Measurements from ENCODE around the gene B4GALNT1.
"Not testable (repeated sequence)": the region's sequence is repeated elsewhere in the genome, so short reads cannot be mapped to it uniquely, and the experiment has no call there.

The B4GALNT1 gene

GRCh38 chr12:57609101-57609780 is 23.8 kb downstream of the B4GALNT1 start:
- no peak for DNase-seq (ENCODE audit: low read depth, low spot score)

- no peak for DNase-seq (ENCODE audit: low read depth, low spot score)
Observed at GRCh38 chr12:57607958-57608663, 24.9 kb downstream of the B4GALNT1 start.

GRCh38 chr12:57606821-57607220 is 26.2 kb downstream of the B4GALNT1 start:
- DNase-seq (ENCODE audit: low read depth, low spot score) = no peak

GRCh38 chr12:57606399-57606798 is 26.6 kb downstream of the B4GALNT1 start:
- DNase-seq (ENCODE audit: low read depth, low spot score) = no peak

GRCh38 chr12:57605811-57606311 is 27.1 kb downstream of the B4GALNT1 start:
- no peak for DNase-seq (ENCODE audit: low read depth, low spot score)

GRCh38 chr12:57604992-57605810 is 27.8 kb downstream of the B4GALNT1 start:
- DNase-seq (ENCODE audit: low read depth, low spot score) = no peak

GRCh38 chr12:57604454-57604991 is 28.5 kb downstream of the B4GALNT1 start, which contains the start of gene DTX3:
TSS of gene DTX3 (plus strand) at chr12:57604824. CDS start at chr12:57606518, 1,694 bp downstream.
- no peak for DNase-seq (ENCODE audit: low read depth, low spot score)

DNA sequence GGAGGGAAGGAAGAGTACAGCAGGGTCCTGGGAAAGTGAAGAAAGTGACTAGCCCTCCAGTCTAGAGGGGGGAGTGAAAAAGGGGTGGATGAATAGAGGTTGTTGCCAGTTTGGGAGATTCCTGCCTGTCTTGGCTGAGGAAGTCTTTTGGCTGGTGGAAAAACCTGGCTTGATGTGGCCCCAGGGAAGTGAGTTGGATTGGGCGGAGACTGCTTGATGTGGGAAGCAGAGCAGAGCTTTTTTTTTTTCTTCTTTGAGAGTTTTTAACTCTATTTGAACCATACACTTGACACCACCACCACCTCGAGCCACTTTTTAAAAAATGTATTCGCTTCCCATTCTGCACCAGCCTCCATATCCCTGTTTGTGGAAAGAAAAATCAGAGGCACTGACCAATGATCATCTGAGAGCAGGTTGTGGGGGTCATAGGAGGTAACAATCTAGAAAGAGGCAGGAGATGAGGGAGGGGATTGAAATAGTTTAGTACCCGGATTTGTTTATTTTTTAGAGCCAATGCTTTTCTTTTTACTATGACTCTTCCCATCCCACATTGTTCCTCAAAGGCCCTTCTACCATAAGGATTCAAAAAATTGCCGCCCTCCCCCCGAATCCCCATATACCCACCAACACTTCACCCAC is 29.1 kb downstream of the B4GALNT1 start:
- DNase-seq (ENCODE audit: low read depth, low spot score) = no peak

DNA sequence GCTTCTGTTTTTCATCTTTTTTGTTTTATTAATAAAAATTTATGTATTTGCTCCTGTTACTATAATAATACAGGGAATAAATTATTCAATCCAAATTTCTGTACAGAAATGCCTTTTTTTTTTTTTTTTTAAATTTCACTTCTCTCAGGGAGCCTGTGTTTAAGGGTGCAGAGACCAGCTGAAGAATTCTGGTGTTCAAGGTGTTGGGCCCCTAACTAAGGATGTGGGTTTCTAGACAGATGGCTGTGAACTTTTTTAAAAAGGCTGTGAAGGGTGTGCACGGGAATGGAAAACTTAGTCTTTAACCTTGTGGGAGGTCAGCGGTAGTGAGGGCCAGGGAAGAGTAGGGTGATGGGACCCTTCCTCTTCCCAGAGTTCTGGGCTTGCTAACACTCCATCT is 29.7 kb downstream of the B4GALNT1 start:
- no peak for DNase-seq (ENCODE audit: low read depth, low spot score)

- DNase-seq (ENCODE audit: low read depth, low spot score) = no peak
Observed at GRCh38 chr12:57602544-57602943, 30.5 kb downstream of the B4GALNT1 start.

GRCh38 chr12:57600395-57600794 is 32.6 kb downstream of the B4GALNT1 start:
- DNase-seq (ENCODE audit: low read depth, low spot score) = no peak

GRCh38 chr12:57593187-57593586 is 39.8 kb downstream of the B4GALNT1 start:
- DNase-seq (ENCODE audit: low read depth, low spot score) = no peak

- DNase-seq (ENCODE audit: low read depth, low spot score) = no peak
Observed at GRCh38 chr12:57592551-57593165, 40.3 kb downstream of the B4GALNT1 start.

DNA sequence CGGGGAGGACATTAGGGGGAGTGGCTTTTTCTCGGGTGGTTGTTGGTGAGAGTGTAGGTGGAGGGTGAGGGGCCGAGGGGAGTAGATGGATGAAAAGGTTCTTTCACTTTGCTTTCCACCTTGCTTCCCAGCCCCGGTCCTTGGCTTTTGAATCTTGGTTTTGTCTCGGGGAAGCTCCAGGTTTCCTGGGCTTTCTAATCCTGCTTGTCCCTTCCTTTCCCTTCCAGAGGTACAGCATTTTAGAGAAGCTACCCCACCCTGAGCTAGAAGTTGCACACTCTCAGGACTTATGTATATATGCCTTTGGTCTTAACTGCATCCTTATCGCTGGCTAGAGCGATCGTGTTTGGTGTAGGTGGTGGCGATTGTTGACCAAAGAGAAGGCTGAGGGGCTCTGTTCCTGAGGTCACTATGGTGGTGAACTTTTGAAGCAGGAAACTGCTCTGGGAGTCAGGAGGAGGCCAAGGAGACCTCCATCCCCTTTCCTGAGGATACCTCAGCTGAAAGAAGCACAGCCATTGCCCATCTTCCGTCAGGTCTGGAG is 41.1 kb downstream of the B4GALNT1 start:
- no peak for DNase-seq (ENCODE audit: low read depth, low spot score)

GRCh38 chr12:57590864-57591781 is 41.9 kb downstream of the B4GALNT1 start, which contains the start of gene PIP4K2C:
TSS of gene PIP4K2C (plus strand) at chr12:57591192. CDS start at chr12:57591290, 98 bp downstream.
- DNase-seq (ENCODE audit: low read depth, low spot score) = no peak

DNA sequence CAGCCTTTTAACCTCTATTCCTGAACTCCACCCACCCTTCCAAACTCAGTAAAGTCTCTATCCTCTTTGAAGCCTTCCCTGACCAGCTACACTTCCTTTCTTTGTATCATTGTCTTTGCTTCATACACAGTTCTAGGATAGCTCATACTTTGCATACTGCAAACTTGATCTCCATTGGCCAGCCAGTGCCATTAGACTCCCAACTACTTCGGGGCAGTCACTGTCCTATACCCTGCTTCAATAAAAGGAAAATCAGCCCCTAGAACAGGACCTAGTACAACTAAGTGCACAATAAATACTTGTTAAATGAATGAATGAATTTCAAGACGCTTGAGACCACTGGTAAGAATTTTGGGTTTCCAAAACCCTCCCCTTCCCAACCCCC is 42.5 kb downstream of the B4GALNT1 start:
- DNase-seq (ENCODE audit: low read depth, low spot score) = no peak

DNA sequence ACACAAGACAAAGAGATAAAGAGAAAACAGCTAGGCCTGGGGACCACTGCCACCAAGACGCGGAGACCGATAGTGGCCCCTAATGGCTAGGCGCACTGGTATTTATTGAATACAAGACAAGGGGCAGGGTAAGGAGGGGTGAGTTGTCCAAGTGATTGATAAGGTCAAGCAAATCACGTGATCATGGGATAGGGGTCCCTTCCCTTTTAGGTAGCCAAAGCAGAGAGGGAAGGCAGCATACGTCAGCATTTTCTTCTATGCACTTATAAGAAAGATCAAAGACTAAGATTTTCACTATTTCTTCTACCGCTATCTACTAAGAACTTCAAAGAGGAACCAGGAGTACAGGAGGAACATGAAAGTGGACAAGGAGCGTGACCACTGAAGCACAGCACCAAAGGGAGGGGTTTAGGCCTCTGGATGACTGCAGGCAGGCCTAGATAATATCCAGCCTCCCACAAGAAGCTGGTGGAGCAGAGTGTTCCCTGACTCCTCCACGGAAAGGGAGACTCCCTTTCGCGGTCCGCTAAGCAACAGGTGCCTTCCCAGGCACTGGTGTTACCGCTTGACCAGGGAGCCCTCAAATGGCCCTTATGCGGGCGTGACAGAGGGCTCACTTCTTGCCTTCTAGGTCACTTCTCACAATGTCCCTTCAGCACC is 43.9 kb downstream of the B4GALNT1 start:
- DNase-seq (ENCODE audit: low read depth, low spot score) = not testable (repeated sequence)

DNA sequence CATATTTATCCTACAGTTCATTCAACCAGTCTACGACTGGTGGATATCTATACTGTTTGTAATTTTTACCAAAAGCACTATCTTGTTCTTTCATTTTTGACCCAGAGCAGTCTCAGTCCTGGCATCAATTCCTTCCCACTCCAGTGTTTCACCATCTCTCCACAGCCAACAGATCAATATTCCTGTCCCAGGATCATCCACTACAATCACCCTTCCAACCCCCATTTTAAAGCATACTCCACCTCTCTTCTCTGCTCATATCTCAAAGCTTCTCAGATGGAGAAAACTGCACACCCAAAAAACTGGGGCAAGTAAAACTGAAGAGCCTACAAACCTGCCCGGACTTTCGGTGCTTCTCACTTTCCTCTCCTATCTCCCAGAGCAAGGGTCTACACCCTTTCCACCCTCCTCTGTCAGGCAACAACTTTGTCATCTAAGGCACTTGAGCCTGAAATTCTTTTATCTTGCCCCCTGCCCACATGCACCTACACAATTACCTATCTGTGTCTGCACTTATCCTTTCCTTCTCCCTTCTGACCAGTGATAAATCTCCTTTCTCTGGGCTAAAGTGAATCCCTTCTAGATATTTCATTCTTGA is 46.1 kb downstream of the B4GALNT1 start:
- no peak for DNase-seq (ENCODE audit: low read depth, low spot score)

Measured in iPS DF 19.7 (cell line).